CD4-positive, alpha-beta T cell treated with Interleukin-17A for 4 hours (primary cell): ENCODE data around the gene TICAM2.
"Not testable (repeated sequence)": the region's sequence is repeated elsewhere in the genome, so short reads cannot be mapped to it uniquely, and the experiment has no call there.

ENCODE experiments used
- DNase-seq: peaks from one replicate; pipeline ENCODE4 v3.0.0-alpha.2; 2020; ENCODE audit warnings: mixed read lengths

Gene TICAM2, protein sequence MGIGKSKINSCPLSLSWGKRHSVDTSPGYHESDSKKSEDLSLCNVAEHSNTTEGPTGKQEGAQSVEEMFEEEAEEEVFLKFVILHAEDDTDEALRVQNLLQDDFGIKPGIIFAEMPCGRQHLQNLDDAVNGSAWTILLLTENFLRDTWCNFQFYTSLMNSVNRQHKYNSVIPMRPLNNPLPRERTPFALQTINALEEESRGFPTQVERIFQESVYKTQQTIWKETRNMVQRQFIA

DNA sequence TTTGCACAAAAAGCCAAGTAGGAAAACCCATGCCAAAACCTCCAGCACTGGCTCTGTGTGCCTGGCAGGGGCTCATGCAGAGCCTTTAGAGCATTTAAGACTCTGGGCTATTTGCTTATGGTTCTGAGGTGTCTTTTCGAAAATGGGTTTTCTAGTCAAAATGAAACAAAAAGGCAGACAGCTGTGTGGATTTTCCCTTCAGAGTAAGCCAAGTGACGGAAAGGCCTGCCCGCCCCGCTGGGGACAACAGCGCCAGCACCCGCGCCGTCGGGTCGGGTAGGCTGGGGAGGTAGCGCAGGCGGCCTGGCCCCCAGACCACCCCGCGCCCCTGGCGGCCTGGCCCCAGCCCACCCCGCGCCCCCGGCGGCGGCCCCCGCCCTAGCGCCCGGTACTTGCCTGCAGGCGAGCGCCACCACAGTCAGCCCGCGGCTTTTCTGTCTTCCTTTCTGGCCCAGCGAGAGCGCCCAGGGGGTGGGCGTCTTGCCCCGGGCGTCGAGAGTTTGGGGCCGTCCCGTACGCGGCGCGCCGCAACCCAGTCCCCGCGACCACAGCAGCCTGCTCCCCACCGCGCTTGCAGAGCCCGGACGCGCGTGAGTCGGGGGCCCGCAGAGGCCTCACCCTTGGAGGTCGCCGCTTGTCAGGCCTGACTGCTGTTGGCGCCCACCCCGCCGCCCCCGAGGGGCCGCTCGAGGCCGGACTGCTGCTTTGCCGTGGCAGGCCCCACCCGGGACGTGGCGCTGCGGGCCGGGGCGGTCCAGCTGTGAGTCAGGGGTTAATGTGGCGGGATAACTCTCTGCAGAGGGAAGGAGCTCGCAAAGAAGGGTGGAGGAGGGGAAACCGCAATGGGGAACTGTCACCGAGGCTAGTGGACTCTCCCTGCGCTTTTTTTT, at the start of gene TICAM2:
TSS of gene TICAM2 (minus strand) at position 779 of the 890 bp plus-strand sequence. CDS start 21,223 bp downstream, outside the sequence.
- peak; percentile 61 for DNase-seq

- no peak for DNase-seq
These were observed 47.3 kb upstream of the TICAM2 start for GRCh38 chr5:115649541-115649940.

- DNase-seq = no peak
These were observed 45.8 kb upstream of the TICAM2 start for GRCh38 chr5:115648056-115648455.

GRCh38 chr5:115645386-115645785, 43.1 kb upstream of the TICAM2 start:
- DNase-seq = not testable (repeated sequence)

DNA sequence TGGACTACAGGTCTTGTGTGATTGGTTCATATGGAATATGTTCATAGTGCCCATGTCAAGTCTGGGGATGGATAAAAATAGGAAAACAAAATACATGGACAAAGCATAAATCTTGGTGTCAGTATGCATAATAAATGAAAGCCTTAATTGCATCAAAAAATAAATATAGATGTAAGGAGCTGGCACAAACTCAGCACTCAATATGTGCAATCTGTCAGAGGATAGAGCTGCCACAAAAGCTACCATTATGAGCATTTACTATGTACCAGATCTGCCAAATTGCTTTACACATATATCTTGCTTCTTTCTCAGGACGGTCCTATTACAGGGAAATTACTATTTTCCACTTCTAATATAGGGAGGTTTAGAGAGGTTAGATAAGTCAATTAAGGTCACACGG, 41.8 kb upstream of the TICAM2 start:
- no peak for DNase-seq

DNA sequence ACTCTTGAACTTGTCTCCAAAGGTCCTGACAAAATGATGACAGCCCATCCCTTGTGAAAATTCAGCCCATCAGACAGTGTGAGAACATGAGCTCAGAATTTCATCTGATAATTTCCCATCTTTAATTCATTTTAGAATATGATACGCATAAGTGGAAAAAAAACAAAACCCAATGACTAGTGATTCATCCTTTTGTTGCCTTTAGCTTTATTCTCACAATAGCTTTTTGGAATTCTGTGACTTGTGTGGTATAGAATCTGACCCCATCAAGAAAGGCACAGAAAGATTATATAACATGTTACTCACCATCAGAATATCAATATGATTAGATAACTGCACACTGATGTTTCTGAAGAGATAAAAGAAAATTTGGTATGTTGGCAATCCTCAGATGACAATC, 39.7 kb upstream of the TICAM2 start:
- no peak for DNase-seq

- DNase-seq = no peak
These were observed 38.0 kb upstream of the TICAM2 start for GRCh38 chr5:115640274-115640673.

DNA sequence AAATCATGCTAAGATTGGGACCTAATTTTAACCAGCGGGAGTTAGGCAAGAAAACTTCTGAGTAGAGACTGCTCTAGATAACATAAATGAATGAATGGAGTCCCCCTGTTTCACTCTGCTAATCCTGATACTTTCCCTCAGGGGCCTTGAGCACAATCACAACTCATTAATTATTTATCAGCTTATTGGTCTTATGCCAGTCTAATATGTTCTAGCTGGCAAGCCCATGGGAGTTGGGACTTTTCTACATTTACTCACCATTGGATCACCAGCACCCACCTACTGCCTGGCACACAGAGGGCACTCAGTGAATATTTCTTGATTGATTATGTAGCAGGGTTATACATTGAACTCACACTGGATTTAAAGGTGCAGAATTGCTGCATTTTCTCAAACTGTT, 37.1 kb upstream of the TICAM2 start:
- DNase-seq = no peak

DNA sequence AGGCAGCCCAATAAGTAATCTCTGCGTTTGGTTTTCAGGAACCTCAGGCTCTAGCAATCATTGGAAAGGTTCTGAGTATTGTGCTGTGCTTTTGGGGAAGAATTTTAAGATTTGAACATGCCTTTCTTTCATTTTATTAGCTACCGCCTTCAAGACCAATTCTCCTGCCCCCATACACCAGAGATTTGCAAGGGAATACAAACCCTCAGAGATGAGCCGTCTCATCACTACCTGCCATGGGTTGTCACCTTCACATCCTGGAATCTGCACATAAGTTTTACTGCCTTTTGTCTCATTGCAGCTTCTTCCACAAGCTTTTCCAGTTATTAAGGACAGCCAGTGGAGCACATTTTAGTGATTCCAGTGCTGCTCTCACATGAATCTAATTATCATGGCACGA, 35.2 kb upstream of the TICAM2 start:
- no peak for DNase-seq

DNA sequence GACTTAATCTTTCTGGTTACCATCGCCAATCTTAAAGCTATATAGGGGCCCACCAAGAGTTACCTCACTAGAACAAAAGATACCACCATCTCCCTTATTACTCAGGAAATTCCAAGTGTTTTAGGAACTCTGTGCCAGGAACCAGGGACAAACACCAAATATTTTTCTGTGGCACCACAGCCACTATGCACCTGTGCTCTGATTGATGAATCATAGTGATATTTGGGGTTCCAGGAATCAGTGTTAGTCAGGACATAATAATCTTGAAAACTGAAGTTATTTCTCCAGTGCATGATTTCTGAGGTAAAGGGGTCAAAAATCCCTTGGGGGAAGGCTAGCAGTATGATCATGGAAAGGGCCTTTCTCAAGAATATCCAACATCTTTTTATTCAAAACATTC, 33.7 kb upstream of the TICAM2 start:
- DNase-seq = no peak

- DNase-seq = peak; percentile 86
These were observed 32.3 kb upstream of the TICAM2 start for GRCh38 chr5:115634343-115635132.

- no peak for DNase-seq
These were observed 27.6 kb upstream of the TICAM2 start for GRCh38 chr5:115629903-115630302.

- no peak for DNase-seq
These were observed 25.1 kb upstream of the TICAM2 start for GRCh38 chr5:115627295-115627865.

GRCh38 chr5:115626445-115626823, 24.2 kb upstream of the TICAM2 start:
- no peak for DNase-seq

DNA sequence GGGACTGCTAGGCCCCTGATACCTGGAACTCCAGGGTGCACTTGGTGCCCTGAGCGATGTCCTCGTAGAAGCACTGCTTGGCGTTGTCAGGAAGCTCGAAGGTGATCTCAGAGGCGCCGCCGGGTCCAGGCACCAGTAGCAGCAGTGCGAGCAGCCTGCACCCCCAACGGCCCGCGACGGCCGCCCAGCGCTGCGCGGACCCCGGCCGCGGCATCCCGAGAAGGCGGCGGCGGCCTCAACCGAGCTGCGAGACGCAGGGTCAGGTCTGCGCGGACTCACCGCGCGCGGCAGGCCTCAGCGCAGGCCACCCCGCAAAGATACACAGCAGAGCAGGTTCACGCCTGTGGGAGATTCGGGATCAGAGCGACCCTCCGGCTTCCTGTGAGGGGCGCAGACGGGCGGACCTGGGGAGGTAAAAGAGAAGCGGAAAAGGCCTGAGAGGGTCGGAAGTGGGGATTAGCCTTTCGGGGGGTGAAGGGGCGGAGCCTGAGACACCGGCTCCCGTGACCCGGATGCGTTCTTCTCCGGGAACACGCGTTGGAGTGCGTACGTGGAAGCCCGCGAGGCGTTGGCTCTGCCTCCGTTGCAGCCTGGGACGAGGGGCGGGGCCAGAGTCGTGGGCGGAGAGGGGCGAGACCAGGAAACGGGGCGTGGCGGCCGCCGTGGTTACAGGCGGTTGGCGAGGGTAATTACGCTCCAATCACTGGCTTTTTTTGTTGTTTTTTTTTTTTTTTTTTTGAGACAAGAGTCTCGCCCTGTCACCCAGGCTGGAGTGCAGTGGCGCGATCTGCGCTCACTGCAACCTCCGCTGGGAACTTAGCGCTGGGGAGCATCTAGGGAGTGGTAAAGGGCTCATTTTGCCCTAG, 23.5 kb upstream of the TICAM2 start, which contains the start of gene TMED7:
TSS of gene TMED7 (minus strand) at position 458 of the 866 bp plus-strand sequence. CDS start at position 214, 244 bp downstream.
- DNase-seq = peak; percentile 100

- DNase-seq = no peak
These were observed 22.7 kb upstream of the TICAM2 start for GRCh38 chr5:115624994-115625393.

GRCh38 chr5:115623658-115624057, 21.4 kb upstream of the TICAM2 start:
- DNase-seq = no peak

- no peak for DNase-seq
These were observed 19.2 kb upstream of the TICAM2 start for GRCh38 chr5:115621365-115621900.

DNA sequence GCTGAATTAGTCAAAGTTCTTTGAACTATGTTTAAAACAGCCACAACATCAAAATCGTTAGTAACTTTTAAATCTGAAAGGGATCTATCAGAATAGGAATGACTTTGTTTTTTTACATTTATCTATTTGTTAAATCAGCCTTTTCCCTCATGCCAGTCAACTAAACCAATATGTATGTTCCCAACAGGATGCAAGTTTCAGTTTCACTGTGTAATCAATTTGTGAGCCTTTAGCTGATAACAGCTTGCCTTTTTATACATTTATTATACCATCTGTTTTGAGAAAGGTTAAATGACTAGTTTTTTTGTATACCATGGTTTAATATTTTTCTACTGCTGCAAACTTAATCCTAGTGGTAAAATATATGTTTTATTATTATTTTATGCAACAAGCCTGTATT, 14.6 kb upstream of the TICAM2 start:
- DNase-seq = no peak

- no peak for DNase-seq
These were observed 14.2 kb upstream of the TICAM2 start for GRCh38 chr5:115616472-115616871.

GRCh38 chr5:115611873-115612272, 9.6 kb upstream of the TICAM2 start:
- DNase-seq = no peak

DNA sequence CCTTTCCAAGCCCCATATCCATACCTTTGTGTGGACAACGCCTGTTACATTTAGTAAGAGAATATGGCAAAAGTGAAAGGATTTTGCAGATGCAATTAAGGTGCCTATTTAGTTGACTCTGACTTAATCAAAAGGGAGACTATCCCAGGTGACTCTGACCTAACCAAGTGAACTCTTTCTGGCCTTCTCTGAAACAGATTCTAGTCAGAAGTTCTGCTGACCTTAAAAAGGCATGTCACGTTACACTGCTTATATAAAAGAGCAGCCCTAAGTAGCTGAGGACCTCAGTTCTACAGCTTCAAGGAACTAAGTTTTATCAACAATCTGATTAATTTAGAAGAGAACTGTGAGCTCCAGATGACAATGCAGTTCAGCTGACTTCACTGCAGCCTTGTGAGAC, 5.7 kb upstream of the TICAM2 start:
- DNase-seq = no peak
